ENCODE data around the gene OTOS.

OTOS gene

DNA sequence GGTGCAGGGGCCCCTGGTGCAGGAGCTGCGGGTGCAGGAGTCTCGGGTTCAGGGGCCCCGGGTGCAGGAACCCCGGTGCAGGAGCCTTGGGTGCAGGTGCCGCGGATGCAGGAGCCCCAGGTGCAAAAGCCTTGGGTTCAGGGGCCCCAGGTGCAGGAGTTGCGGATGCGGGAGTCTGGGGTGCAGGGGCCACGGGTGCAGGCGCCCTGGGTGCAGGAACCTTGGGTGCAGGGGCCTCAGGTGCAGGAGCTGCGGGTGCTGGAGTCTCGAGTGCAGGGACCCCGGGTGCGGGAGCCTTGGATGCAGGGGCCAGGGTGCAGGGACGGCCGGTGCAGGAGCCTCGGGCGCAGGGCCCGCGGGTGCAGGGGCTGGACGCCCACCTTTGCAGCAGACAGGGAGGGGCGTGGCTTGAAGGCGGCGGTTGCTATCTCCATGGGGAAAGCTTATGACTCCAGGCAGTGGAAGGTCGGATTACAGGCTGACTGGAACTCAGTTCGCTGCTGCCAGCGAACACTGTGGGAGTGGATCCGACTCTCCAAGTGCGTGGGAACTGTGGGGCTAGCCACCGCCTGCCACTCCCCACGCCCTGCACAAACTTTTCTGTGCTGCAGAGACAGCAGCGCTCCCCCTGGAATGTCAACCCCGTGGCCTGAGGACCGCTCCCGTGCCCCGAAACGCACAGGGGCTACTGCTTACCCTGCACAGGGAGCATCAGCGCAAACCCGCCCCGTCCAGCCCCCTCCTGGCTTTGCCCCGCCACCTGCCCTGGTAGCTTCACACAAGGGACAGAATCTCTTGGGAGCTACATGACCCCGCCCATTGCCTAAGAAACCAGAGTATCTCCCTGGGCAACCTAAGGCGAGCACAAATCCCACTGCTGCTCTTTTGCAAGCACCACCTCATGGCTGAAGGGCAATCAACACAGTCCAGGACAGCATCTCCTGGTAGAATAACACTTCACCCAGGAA, 44.6 kb downstream of the OTOS start:
- no peak for TF ChIP-seq CEBPB (IDR thresholded peaks at IDR 0.05)
- TF ChIP-seq, protein P1, sequence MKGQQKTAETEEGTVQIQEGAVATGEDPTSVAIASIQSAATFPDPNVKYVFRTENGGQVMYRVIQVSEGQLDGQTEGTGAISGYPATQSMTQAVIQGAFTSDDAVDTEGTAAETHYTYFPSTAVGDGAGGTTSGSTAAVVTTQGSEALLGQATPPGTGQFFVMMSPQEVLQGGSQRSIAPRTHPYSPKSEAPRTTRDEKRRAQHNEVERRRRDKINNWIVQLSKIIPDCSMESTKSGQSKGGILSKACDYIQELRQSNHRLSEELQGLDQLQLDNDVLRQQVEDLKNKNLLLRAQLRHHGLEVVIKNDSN (IDR thresholded peaks at IDR 0.05), result no peak
- no peak for TF ChIP-seq NFIC (IDR thresholded peaks at IDR 0.05)
- no peak for TF ChIP-seq TAF1 (IDR thresholded peaks at IDR 0.05; ENCODE audit: low read depth)
- no peak for TF ChIP-seq EGR1 (IDR thresholded peaks at IDR 0.05)
- TF ChIP-seq, protein P2, sequence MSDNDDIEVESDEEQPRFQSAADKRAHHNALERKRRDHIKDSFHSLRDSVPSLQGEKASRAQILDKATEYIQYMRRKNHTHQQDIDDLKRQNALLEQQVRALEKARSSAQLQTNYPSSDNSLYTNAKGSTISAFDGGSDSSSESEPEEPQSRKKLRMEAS (IDR thresholded peaks at IDR 0.05), result no peak
- TF ChIP-seq EP300 (IDR thresholded peaks at IDR 0.05; ENCODE audit: borderline replicate concordance), result no peak

DNA sequence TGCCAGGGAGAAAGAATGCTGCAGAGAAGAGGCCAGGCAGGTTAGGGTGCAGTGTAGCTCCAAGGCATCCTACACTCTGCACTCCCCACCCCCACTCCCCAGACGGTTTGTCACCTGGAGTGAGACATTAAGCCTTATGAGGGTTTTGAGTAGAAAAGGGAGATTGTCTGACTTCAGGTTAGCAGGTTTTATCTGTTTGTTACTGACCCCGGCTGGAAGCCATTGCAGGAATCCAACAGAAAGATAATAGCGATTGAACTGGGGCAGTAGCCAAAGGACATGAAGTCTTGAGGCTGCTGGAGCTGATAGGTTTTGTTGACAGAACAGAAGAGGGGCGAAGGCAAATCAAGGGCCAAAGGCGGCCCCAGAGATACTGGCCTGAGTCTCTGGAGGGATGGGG, 51.2 kb downstream of the OTOS start:
- TF ChIP-seq, protein P1 (IDR thresholded peaks at IDR 0.05), result no peak
- TF ChIP-seq NFIC (IDR thresholded peaks at IDR 0.05), result no peak
- no peak for TF ChIP-seq FOXM1 (IDR thresholded peaks at IDR 0.05; ENCODE audit: borderline replicate concordance, low read depth)
- no peak for TF ChIP-seq EP300 (IDR thresholded peaks at IDR 0.05; ENCODE audit: borderline replicate concordance)
